Testis (tissue), 2 donors: ENCODE measurements around the gene CALCOCO2.

Experiments
- POLR2A ChIP-seq: fragments of 450-650 bp; IDR thresholded peaks from one replicate; pipeline ENCODE4 v1.6.1; 2017; ENCODE audit warnings: antibody characterized with exemption, mild to moderate bottlenecking, moderate library complexity
- TF ChIP-seq, protein P1 (sequence below), 3 experiments: fragments of 450-650 bp in 2 of 3; fragments of 200-600 bp in 1 of 3; sonication (generic) in 1 of 3; IDR thresholded peaks; one replicate each; pipeline ENCODE4 v1.5.1; 2016 to 2019; ENCODE audit warnings: antibody characterized with exemption in 3 of 3, mild to moderate bottlenecking in 2 of 3, moderate library complexity in 1 of 3

DNA sequence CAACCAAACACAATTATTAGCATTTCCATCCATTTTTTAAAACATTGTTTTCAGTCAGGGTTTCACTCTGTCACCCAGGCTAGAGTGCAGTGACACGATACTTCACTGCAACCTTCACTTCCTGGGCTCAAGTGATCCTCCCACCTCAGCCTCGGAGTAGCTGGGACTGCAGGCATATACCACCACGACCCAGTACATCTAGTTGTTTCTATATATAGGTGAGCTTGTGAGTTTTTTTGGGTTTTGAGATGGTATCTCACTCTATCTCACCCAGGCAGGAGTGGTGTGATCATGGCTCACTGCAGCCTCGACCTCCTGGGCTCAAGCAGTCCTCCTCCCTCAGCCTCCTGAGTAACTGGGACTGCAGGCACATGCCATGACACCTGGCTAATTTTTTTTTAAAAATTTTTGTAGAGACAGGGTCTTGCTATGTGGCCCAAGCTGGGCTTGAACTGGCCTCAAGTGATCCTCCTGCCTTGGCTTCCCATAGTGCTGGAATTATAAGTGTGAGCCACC lies 40.3 kb downstream of the CALCOCO2 start:
- TF ChIP-seq, protein P1, sequence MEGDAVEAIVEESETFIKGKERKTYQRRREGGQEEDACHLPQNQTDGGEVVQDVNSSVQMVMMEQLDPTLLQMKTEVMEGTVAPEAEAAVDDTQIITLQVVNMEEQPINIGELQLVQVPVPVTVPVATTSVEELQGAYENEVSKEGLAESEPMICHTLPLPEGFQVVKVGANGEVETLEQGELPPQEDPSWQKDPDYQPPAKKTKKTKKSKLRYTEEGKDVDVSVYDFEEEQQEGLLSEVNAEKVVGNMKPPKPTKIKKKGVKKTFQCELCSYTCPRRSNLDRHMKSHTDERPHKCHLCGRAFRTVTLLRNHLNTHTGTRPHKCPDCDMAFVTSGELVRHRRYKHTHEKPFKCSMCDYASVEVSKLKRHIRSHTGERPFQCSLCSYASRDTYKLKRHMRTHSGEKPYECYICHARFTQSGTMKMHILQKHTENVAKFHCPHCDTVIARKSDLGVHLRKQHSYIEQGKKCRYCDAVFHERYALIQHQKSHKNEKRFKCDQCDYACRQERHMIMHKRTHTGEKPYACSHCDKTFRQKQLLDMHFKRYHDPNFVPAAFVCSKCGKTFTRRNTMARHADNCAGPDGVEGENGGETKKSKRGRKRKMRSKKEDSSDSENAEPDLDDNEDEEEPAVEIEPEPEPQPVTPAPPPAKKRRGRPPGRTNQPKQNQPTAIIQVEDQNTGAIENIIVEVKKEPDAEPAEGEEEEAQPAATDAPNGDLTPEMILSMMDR (IDR thresholded peaks at IDR 0.05), result no peak
- TF ChIP-seq POLR2A, result no peak
